ENCODE data around the gene RNF103.

GRCh38 chr2:86631846-86632485 is 8.3 kb upstream of the RNF103 start:
- TF ChIP-seq, protein P1, sequence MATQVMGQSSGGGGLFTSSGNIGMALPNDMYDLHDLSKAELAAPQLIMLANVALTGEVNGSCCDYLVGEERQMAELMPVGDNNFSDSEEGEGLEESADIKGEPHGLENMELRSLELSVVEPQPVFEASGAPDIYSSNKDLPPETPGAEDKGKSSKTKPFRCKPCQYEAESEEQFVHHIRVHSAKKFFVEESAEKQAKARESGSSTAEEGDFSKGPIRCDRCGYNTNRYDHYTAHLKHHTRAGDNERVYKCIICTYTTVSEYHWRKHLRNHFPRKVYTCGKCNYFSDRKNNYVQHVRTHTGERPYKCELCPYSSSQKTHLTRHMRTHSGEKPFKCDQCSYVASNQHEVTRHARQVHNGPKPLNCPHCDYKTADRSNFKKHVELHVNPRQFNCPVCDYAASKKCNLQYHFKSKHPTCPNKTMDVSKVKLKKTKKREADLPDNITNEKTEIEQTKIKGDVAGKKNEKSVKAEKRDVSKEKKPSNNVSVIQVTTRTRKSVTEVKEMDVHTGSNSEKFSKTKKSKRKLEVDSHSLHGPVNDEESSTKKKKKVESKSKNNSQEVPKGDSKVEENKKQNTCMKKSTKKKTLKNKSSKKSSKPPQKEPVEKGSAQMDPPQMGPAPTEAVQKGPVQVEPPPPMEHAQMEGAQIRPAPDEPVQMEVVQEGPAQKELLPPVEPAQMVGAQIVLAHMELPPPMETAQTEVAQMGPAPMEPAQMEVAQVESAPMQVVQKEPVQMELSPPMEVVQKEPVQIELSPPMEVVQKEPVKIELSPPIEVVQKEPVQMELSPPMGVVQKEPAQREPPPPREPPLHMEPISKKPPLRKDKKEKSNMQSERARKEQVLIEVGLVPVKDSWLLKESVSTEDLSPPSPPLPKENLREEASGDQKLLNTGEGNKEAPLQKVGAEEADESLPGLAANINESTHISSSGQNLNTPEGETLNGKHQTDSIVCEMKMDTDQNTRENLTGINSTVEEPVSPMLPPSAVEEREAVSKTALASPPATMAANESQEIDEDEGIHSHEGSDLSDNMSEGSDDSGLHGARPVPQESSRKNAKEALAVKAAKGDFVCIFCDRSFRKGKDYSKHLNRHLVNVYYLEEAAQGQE (IDR thresholded peaks at IDR 0.05) = no peak
- no peak for TF ChIP-seq CTCF (IDR thresholded peaks at IDR 0.05)
- no peak for TF ChIP-seq KDM5A (IDR thresholded peaks at IDR 0.05)
- no peak for TF ChIP-seq RCOR1 (IDR thresholded peaks at IDR 0.05; ENCODE audit: low read depth, low read length)

All from A549 (cell line).